HepG2 (cell line): ENCODE measurements around the gene SAMD13.

Experiments used
- CHD4 ChIP-seq: fragments of 200-600 bp; sonication (generic); IDR thresholded peaks from 2 replicates; pipeline ENCODE4 v1.7.0; 2017; ENCODE audit warnings: mild to moderate bottlenecking, low read length, borderline replicate concordance
- CTCF ChIP-seq: sonication (generic); formaldehyde crosslinking; IDR thresholded peaks from 2 replicates; pipeline ENCODE4 v1.5.0; 2020; ENCODE audit warnings: mild to moderate bottlenecking, missing genetic modification reagents, moderate library complexity
- HOMEZ ChIP-seq: IDR thresholded peaks from 2 replicates; pipeline ENCODE4 v1.6.1; 2016; ENCODE audit warnings: low read depth
- KDM1A ChIP-seq: IDR thresholded peaks from 2 replicates; pipeline ENCODE4 v1.6.1; 2016; ENCODE audit warnings: missing compliant biosample characterization
- KLF6 ChIP-seq: IDR thresholded peaks from 2 replicates; pipeline ENCODE4 v1.8.0; 2016; ENCODE audit warnings: missing biosample characterization, missing genetic modification reagents
- NKX3-1 ChIP-seq: sonication (generic); formaldehyde crosslinking; IDR thresholded peaks from 2 replicates; pipeline ENCODE4 v1.5.0; 2020; ENCODE audit warnings: missing genetic modification reagents
- RARG ChIP-seq: sonication (generic); formaldehyde crosslinking; IDR thresholded peaks from 2 replicates; pipeline ENCODE4 v1.4.0; 2020; ENCODE audit warnings: low read depth, mild to moderate bottlenecking, missing genetic modification reagents
- RFX5 ChIP-seq: IDR thresholded peaks from 2 replicates; pipeline ENCODE4 v1.6.1; 2011; ENCODE audit warnings: low read depth, low read length, improper control_type of control experiment
- YY1 ChIP-seq: IDR thresholded peaks from 2 replicates; pipeline ENCODE4 v1.6.1; 2011; ENCODE audit warnings: low read length, low read depth, moderate library complexity, mild to moderate bottlenecking; ENCODE audit not compliant: insufficient read depth, insufficient replicate concordance
- ZBTB40 ChIP-seq, 2 experiments: fragments of 450-650 bp in 1 of 2; sonication (generic) in 1 of 2; formaldehyde crosslinking in 1 of 2; IDR thresholded peaks; 2 replicates each; pipeline versions ENCODE4 v1.6.1 to v1.8.0; 2016 to 2022; ENCODE audit warnings: antibody characterized with exemption in 1 of 2, mild to moderate bottlenecking in 1 of 2, missing genetic modification reagents in 1 of 2
- TF ChIP-seq, protein P1 (sequence below): IDR thresholded peaks from 2 replicates; pipeline ENCODE4 v1.6.1; 2016; ENCODE audit warnings: mild to moderate bottlenecking
- TF ChIP-seq, protein P2 (sequence below): sonication (generic); formaldehyde crosslinking; conservative IDR thresholded peaks from 2 replicates; pipeline ENCODE4 v1.4.0; 2020; ENCODE audit warnings: missing genetic modification reagents

- TF ChIP-seq, protein P1, sequence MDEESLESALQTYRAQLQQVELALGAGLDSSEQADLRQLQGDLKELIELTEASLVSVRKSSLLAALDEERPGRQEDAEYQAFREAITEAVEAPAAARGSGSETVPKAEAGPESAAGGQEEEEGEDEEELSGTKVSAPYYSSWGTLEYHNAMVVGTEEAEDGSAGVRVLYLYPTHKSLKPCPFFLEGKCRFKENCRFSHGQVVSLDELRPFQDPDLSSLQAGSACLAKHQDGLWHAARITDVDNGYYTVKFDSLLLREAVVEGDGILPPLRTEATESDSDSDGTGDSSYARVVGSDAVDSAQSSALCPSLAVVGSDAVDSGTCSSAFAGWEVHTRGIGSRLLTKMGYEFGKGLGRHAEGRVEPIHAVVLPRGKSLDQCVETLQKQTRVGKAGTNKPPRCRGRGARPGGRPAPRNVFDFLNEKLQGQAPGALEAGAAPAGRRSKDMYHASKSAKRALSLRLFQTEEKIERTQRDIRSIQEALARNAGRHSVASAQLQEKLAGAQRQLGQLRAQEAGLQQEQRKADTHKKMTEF, result no peak
- TF ChIP-seq CTCF (CRISPR knock-in tag) (no peak), KDM1A (CRISPR knock-in tag) (no peak), CHD4 (no peak), HOMEZ (CRISPR knock-in tag) (no peak), RARG (no peak), YY1 (no peak), ZBTB40 (IDR thresholded peaks at IDR 0.05) (no peak), ZBTB40 (CRISPR knock-in tag; IDR thresholded peaks at IDR 0.05) (no peak), KLF6 (no peak), NKX3-1 (CRISPR knock-in tag) (no peak), RFX5 (no peak)
- TF ChIP-seq, protein P2, sequence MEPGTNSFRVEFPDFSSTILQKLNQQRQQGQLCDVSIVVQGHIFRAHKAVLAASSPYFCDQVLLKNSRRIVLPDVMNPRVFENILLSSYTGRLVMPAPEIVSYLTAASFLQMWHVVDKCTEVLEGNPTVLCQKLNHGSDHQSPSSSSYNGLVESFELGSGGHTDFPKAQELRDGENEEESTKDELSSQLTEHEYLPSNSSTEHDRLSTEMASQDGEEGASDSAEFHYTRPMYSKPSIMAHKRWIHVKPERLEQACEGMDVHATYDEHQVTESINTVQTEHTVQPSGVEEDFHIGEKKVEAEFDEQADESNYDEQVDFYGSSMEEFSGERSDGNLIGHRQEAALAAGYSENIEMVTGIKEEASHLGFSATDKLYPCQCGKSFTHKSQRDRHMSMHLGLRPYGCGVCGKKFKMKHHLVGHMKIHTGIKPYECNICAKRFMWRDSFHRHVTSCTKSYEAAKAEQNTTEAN (CRISPR knock-in tag), result no peak
These were observed 43.7 kb downstream of the SAMD13 start for GRCh38 chr1:84345220-84345619.
